Measurements from ENCODE around the gene VEGFA. TPM values are rescaled to one million over a fixed set of nuclear protein-coding genes. Genes with fewer than 3 reads are reported as not detected.
A peak's percentile ranks its signal among the peaks of the same experiment; 100 is the strongest.

Gene VEGFA
- total RNA-seq, 6 donors from 2014 or later, result 129 to 564 (median 261) TPM

GRCh38 chr6:43801495-43802181 is 31.6 kb downstream of the VEGFA start:
- peaks cover 34 to 74% (median 54%) of the 10 kb centered on the region in 4 donors for H3K4me1 ChIP-seq
- TF ChIP-seq CTCF (IDR thresholded peaks at IDR 0.05), result no peak
- TF ChIP-seq EP300 (IDR thresholded peaks at IDR 0.05), result no peak
- TF ChIP-seq POLR2AphosphoS5 (IDR thresholded peaks at IDR 0.05), result no peak
- no peak for TF ChIP-seq POLR2A (IDR thresholded peaks at IDR 0.05)
- H3K27me3 ChIP-seq, result no peaks in the 10 kb centered on the region
- H3K27ac ChIP-seq, result peak overlapping the region in 2 of 4 donors; percentile 2 to 14
- ATAC-seq (ENCODE audit: low FRiP score in 2 of 2), result no peak
- DNase-seq, result peak in 1 of 2 donors; percentile 59
- no peaks in the 10 kb centered on the region for H3K9me3 ChIP-seq
- no peaks in the 10 kb centered on the region for H3K36me3 ChIP-seq
- no peak overlapping the region for H3K4me3 ChIP-seq
- 55 to 64% methylated on average over 16 of the region's 16 CpGs for WGBS, 2 donors

DNA sequence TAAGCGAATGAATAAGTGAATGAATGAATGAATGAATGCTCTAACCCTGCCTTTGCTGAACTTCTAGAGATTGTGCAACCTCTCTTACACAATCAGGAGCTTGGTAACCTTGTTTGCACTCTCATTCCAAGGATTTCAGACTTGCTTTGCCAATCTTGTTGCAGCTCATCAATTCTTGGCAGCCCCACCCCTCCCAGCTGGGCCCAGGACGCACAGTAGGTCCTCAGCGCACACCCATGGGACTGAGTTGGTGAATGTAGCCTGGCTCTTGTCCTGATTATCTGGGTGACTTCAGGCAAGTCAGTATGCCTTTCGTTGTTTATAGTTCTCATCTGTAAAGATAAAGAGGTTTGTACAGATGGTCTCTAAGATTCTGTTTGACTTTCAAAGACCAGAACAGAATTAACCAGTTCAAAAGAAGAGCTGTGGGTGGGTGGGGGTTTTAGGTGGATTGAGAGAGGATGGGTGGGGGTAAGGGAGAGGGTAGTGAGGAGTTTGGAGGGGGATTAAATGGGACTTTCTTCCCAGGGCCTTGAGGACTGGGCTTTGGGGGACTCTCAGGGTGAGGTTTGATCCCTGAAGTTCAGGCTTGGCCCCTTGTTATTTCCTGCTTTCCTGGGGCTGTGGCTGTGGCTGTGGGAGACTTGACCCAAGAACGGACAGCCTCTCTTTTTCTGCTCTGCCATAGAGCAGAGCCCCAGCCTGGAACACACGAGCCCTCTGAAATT is 33.2 kb downstream of the VEGFA start:
- Histone ChIP-seq H3K27ac (peak overlapping the region in 2 of 4 donors; percentile 24 to 49), H3K4me1 (peaks cover 38 to 77% (median 61%) of the 10 kb centered on the region in 4 donors), H3K36me3 (no peaks in the 10 kb centered on the region), H3K27me3 (no peaks in the 10 kb centered on the region), H3K4me3 (no peak overlapping the region), H3K9me3 (no peaks in the 10 kb centered on the region)
- no peak for ATAC-seq (ENCODE audit: low FRiP score in 2 of 2)
- 46 to 48% methylated on average over 4 to 6 of the region's 6 CpGs for WGBS, 2 donors
- TF ChIP-seq EP300 (IDR thresholded peaks at IDR 0.05), result peak in 1 of 4 donors; percentile 52
- TF ChIP-seq POLR2A (IDR thresholded peaks at IDR 0.05), result no peak
- peak; percentile 18 to 48 for TF ChIP-seq POLR2AphosphoS5 (IDR thresholded peaks at IDR 0.05)
- no peak for TF ChIP-seq CTCF (IDR thresholded peaks at IDR 0.05)
- DNase-seq, result no peak

DNA sequence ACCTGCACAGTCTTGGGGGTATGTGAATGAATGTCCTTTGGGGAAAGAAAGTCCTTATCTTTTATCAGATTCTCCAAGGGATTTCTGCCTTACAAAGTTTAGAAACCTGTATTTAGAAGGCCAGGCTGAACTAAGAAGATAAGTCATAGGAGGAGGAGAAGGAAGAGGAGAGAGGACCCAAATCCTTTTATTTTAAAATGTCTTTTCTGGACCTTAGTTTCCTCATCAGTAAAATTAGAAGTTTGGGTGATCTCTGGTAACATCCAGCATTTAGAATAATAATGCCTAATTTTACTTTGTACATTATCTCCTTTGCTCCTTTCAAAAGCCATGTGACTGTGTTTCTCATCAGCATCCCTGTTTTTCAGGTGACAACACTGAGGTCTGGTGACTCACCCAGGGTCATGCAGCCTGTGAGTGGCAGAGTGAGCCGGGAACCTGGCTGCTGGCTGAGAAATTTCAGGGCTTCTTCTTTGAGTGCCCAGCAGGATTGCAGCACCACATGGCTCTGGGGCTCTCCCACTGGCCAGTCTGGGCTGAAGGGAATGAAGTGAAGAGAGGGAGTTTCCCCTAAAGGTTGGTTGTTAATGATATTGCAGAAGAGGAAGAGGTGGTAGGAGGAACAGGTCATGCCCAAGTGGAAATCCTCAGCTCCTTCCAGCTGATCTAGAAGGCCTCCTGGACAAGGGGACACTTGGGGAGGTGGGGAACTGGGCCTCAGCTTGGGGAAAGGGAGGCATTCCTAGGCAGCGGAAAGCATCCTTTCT is 34.0 kb downstream of the VEGFA start:
- ATAC-seq (ENCODE audit: low FRiP score in 2 of 2) (peak in 1 of 2 donors; percentile 62), DNase-seq (peak in 1 of 2 donors; percentile 91)
- TF ChIP-seq POLR2AphosphoS5 (IDR thresholded peaks at IDR 0.05), result peak in 1 of 2 donors; percentile 30
- TF ChIP-seq EP300 (IDR thresholded peaks at IDR 0.05), result no peak
- TF ChIP-seq CTCF (IDR thresholded peaks at IDR 0.05), result no peak
- Histone ChIP-seq H3K36me3 (no peaks in the 10 kb centered on the region), H3K9me3 (no peaks in the 10 kb centered on the region), H3K27ac (peak overlapping the region; percentile 24 to 66 (median 36)), H3K4me1 (peaks cover 34 to 72% (median 57%) of the 10 kb centered on the region in 4 donors), H3K27me3 (no peaks in the 10 kb centered on the region), H3K4me3 (no peak overlapping the region)
- WGBS, 2 donors, result 57 to 64% methylated on average over 2 of the region's 2 CpGs

- Histone ChIP-seq H3K36me3 (no peaks in the 10 kb centered on the region), H3K4me3 (no peak overlapping the region), H3K27me3 (no peaks in the 10 kb centered on the region), H3K4me1 (peaks cover 29 to 65% (median 52%) of the 10 kb centered on the region in 4 donors), H3K9me3 (no peaks in the 10 kb centered on the region), H3K27ac (peak overlapping the region; percentile 24 to 66 (median 36))
- no peak for ATAC-seq (ENCODE audit: low FRiP score in 2 of 2)
- DNase-seq, result no peak
- WGBS, 2 donors, result 70 to 72% methylated on average over 4 of the region's 4 CpGs
- TF ChIP-seq POLR2AphosphoS5 (IDR thresholded peaks at IDR 0.05) (no peak), POLR2A (IDR thresholded peaks at IDR 0.05) (no peak), CTCF (IDR thresholded peaks at IDR 0.05) (no peak), EP300 (IDR thresholded peaks at IDR 0.05) (no peak)
Observed at GRCh38 chr6:43804550-43805223, 34.7 kb downstream of the VEGFA start.
